HG02840 (cell line): ENCODE results near the gene RNF175.
A peak's percentile ranks its signal among the peaks of the same experiment; 100 is the strongest.
"Not testable (repeated sequence)": the region's sequence is repeated elsewhere in the genome, so short reads cannot be mapped to it uniquely, and the experiment has no call there.

Experiments
- ATAC-seq: cut with Tn5 transposase; IDR thresholded peaks from one replicate; pipeline ENCODE4 v1.9.1; 2021; ENCODE audit warnings: mild to moderate bottlenecking, moderate library complexity, moderate number of reproducible peaks; ENCODE audit not compliant: unreplicated experiment, low FRiP score

RNF175 gene

GRCh38 chr4:153684971-153685371 lies 74.9 kb downstream of the RNF175 start:
- peak; percentile 12 for ATAC-seq

GRCh38 chr4:153684182-153684970 lies 75.4 kb downstream of the RNF175 start, which contains the start of gene TLR2:
TSS of gene TLR2 (plus strand) at chr4:153684280. CDS start at chr4:153702908, 18,628 bp downstream.
- ATAC-seq = peak; percentile 92

- no peak for ATAC-seq
Measured at GRCh38 chr4:153683763-153684181, 76.1 kb downstream of the RNF175 start.

- no peak for ATAC-seq
Measured at GRCh38 chr4:153679486-153679885, 80.3 kb downstream of the RNF175 start.

GRCh38 chr4:153676984-153677383 lies 82.8 kb downstream of the RNF175 start:
- ATAC-seq = no peak

GRCh38 chr4:153676486-153676885 lies 83.3 kb downstream of the RNF175 start:
- ATAC-seq = no peak

GRCh38 chr4:153669838-153670237 lies 90.0 kb downstream of the RNF175 start:
- ATAC-seq = no peak

GRCh38 chr4:153668647-153669046 lies 91.2 kb downstream of the RNF175 start:
- ATAC-seq = no peak

- ATAC-seq = not testable (repeated sequence)
Measured at GRCh38 chr4:153666505-153666904, 93.3 kb downstream of the RNF175 start.

GRCh38 chr4:153663667-153664066 lies 96.2 kb downstream of the RNF175 start:
- no peak for ATAC-seq

- no peak for ATAC-seq
Measured at GRCh38 chr4:153661908-153662307, 97.9 kb downstream of the RNF175 start.

GRCh38 chr4:153661215-153661822 lies 98.5 kb downstream of the RNF175 start:
- no peak for ATAC-seq
